Ishikawa (cell line): ENCODE data around the gene MRTFA.

ENCODE experiments used
- EP300 ChIP-seq: IDR thresholded peaks from 2 replicates; pipeline ENCODE4 v1.6.1; 2012; ENCODE audit warnings: borderline replicate concordance
- TAF1 ChIP-seq: IDR thresholded peaks from 2 replicates; pipeline ENCODE4 v1.6.1; 2012; ENCODE audit warnings: low read depth, mild to moderate bottlenecking
- TEAD4 ChIP-seq: IDR thresholded peaks from 2 replicates; pipeline ENCODE4 v1.6.1; 2012
- YY1 ChIP-seq: IDR thresholded peaks from 2 replicates; pipeline ENCODE4 v1.6.1; 2012; ENCODE audit warnings: low read depth

- TF ChIP-seq EP300 (no peak), TEAD4 (no peak), YY1 (no peak), TAF1 (no peak)
Measured at GRCh38 chr22:40516416-40516815, 120.1 kb downstream of the MRTFA start.
